HG02870 (cell line): ENCODE measurements around the gene MRPL46.

Experiments used
- ATAC-seq: cut with Tn5 transposase; IDR thresholded peaks from one replicate; pipeline ENCODE4 v1.9.1; 2021; ENCODE audit warnings: mild to moderate bottlenecking, moderate library complexity; ENCODE audit not compliant: unreplicated experiment

Gene MRPL46

GRCh38 chr15:88467073-88467934 lies at the start of gene MRPL46, which contains the start of gene MRPS11:
MRPL46 (minus strand) TSS chr15:88467388; CDS start chr15:88467377, 11 bp downstream.
MRPS11 (plus strand) TSS chr15:88467708; CDS start chr15:88467718, 10 bp downstream.
- peak; percentile 87 for ATAC-seq

DNA sequence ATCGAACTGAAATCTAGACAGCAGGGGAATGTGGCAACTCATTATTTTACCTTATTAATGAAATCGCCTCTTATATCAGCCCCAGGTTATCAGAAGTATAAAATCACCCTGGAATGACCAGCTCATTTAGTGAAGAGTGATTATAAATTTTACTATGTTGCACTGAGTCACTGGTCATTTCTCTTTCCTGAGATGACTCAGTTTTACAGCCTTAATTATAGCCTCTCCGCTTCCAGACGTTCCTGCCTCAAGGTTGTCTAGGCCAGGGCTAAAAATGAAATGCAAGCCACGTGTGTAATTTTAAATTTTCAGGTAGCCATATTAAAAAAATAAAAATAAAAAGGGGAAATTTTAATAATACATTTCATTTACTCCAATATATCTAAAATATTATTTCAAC lies 46.0 kb upstream of the MRPL46 start:
- ATAC-seq, result no peak

DNA sequence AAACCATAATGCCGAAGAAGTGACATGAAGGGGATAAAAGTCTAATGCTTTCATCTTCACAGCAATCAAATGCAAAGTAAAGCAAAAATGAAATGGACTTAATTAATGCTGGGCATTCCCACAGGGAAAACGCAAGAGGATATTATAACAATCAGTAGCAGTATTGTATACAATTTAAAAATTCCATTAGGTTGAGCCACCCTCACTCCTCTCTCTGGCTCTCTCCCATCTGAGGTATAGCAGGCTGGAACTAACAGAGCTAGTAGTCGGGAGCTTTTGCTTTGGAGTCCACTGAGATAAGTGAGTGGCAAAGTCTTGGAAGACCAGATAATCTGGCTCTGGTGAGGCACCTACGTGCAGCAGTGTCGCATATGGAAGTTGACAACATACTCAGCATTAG lies 45.4 kb upstream of the MRPL46 start:
- ATAC-seq, result no peak

GRCh38 chr15:88512078-88512477 lies 44.9 kb upstream of the MRPL46 start:
- ATAC-seq, result no peak

GRCh38 chr15:88511161-88511560 lies 44.0 kb upstream of the MRPL46 start:
- ATAC-seq, result no peak

GRCh38 chr15:88509964-88510363 lies 42.8 kb upstream of the MRPL46 start:
- no peak for ATAC-seq

DNA sequence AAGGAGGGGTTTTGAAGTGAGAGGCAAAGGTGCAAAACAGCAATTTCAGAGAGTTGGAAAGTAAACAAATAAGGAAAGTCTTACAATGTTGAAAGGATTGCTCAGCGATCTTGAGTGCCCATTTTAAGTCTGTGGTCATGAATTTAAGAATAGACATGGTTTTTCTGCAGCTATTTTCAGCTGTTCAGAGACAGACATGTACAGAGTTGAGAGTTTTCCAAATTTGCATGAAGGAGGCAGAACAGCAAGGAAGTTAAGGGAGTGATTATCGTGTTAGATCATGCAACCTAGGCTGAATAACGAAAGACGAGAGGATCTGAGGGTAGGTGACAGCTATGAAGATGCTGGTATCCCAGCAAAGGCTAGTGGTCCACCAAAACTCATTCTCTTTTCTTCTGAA lies 42.1 kb upstream of the MRPL46 start:
- no peak for ATAC-seq

DNA sequence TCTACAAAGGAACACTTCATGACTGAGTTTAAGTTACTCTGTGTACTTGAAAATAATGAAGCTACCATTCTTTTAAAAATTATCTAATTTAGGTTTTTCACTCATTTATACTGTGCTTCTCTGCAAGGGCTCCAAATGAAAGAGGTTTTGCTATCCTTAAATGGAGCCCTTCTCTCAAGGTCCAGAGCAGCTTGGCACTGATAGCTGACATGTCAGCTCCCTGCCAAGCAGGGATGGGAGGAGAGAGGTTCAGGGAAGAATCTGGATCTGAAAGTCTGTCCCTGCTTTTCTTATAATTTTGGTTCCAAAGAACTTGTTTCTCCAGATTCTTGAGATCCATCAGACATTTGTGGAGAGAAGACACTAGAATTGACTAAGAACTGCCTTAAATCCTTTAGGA lies 39.4 kb upstream of the MRPL46 start:
- ATAC-seq, result no peak

- no peak for ATAC-seq
Observed at GRCh38 chr15:88505721-88506120, 38.5 kb upstream of the MRPL46 start.

DNA sequence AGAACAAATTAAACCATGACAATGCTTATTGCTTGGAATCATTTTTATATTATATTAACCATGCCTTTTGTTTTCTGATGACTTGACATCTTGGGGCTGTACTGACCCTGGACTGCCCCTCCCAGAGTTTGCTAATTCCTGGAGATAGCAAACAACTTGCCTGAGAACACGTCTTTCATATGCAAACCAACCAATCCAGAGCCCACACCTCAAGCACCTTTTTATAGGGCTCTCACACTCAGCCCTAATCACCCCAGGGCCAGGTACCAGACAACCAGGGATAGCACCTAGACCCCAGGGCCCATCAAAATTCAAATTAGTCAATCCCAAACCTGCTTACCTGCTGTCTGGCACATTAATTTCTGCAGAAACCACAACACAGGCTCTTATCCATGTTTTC lies 37.3 kb upstream of the MRPL46 start:
- no peak for ATAC-seq

- ATAC-seq, result no peak
Observed at GRCh38 chr15:88498996-88499395, 31.8 kb upstream of the MRPL46 start.

DNA sequence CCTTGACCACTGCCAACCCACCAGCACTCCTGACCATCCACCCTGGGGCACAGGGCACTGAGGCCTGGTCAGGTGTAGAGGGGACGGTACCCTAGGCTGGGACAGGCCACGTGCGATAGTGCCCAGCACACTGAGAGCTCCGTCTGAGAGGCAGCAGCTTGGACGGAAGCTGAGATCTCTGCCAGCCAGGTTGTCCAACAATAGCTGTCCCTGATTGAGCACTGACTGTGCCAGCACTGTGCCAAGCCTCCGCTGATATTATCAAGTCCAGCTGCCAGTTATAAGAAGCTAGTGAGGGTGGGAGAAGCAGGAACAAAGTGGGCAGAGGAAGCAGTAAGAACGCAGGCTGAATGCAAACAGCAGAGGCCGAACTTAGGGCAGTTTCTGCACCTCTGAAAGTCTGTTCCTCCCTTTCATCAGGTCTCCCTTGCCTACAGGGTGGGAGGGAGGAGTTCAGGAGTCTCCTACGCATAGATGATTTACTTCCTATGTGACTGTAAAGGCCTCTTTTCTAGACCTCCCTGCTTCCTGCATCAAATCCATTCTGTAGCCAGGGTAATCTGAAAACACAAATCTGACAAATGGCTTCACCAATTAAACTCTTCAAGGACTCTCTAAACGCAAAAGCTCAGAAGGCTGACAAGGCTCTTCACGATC lies 30.0 kb upstream of the MRPL46 start:
- no peak for ATAC-seq

GRCh38 chr15:88493844-88494243 lies 26.7 kb upstream of the MRPL46 start:
- no peak for ATAC-seq

DNA sequence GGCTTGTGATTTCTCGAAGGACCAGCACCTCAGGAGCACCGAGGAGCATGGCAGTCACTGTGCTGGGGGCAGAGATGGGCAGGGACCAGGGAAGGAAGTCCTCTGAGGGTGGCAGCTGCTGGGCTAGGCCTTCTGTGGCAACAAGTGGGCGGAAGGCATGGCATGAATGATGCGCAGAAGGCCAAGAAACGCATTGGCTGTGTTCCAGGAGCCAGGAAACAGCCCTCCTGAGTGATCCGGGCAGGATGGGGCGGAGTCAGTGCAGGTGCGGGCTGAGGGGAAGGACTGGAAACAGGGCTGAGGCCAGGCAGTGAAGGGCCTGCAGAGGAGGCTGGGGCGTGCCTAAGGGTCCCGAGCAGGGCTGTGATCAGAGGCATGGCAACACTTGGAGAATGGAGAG lies 24.0 kb upstream of the MRPL46 start:
- ATAC-seq, result no peak

DNA sequence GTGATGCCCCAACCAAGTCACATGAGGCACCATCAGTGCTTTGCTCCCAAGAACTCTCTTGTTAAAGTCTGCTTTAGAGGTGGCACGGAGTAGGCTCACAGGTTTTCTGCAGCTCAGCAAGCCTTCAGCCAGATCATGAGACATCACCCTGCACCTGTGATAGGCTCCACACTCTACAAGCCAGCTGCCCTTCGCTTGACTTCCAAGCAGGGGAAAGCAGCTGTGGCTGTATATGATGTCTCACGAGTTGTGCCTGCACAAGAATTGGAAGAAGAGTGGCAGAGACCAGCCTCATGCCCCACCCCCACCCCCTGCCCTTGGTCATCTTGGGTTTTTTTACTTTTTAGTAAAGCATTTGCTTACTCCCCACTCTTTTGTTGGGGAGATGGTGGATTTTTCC lies 22.8 kb upstream of the MRPL46 start:
- ATAC-seq, result no peak

DNA sequence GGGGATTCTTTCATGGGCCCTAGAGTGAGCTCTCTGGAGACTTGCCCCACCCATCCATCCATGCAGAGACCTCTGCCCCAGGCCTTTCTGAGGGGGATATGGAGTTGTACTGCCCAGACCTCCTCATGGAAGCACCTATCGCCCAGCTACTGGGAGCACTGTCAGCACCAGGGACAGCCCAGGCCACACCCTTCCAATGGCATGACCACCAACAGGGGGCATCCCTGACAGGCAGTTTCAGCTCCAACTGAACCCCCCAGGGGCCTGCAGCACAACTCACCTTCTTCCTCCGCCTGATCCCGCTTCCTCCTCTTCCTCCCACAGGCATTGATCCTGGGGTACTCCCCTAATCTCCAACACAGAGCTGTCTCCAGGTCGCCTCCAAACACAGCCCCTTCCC lies 22.1 kb upstream of the MRPL46 start:
- ATAC-seq, result no peak

- ATAC-seq, result no peak
Observed at GRCh38 chr15:88487796-88488523, 20.8 kb upstream of the MRPL46 start.

GRCh38 chr15:88487178-88487795 lies 20.1 kb upstream of the MRPL46 start:
- no peak for ATAC-seq

DNA sequence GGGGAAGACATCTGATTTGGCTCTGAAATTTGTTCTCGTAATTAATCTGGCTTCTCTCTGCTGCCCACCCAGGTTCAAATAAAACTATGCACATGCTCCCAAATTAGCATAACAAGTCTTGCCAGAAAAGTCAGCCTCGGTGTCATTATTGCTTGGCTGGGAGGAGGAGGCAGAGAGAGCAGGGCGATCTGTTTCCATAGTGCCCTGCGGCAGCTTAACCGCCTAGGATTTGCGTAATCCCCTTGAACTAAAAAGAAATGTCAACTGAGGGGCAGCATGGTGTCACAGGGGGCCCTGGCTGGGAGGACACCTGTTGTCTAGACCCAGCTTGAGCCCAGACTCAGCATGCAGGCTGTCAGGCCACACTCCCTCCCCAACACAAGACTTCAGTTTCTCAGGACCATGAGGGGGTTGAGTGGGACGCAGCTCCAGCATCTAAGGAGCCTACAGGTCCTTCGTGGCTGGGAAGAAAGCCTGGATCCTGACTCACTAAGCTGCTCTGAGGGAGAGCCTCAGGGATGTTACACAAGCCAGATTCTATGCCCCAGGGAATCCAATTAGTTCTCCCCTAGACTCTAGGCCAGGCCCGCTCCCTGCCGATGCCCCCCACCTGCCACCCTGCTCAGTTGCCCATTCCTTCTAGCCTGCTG lies 17.6 kb upstream of the MRPL46 start:
- ATAC-seq, result no peak

DNA sequence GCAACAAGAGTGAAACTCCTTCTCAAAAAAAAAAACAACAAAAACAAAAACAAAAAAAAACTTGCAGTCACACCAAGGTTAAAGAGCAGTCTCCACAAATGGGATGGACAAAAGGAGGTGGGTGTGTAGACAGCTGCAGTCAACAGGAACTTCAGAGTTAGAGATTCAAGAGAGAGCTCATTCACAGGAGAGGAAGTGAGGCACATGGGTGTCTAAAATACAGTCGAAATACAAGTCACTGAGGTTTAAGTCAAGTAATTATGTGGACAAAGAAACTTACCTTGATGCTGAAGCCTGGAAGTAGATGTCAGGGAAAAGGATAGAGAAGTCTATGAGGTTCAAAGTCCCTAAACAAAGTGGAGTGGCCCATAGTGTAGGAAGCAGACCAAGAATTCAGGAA lies 15.1 kb upstream of the MRPL46 start:
- no peak for ATAC-seq

- ATAC-seq, result no peak
Observed at GRCh38 chr15:88480981-88481380, 13.8 kb upstream of the MRPL46 start.
